Mucosa of gallbladder (tissue), 1 donor: ENCODE measurements around the gene CIAPIN1. TPM values are rescaled to one million over a fixed set of nuclear protein-coding genes. Genes with fewer than 3 reads are reported as not detected.
"Not testable (repeated sequence)": the region's sequence is repeated elsewhere in the genome, so short reads cannot be mapped to it uniquely, and the experiment has no call there.

Source experiments
- DNase-seq: peaks from one replicate; pipeline ENCODE4 v3.0.0-alpha.2; 2020; ENCODE audit warnings: low spot score
- total RNA-seq: library from RNA; stranded (reverse); gene quantifications from one replicate; pipeline ENCODE4 v1.2.1, GENCODE V29; 2021
- donor health status: DM: no; HTN: no; CAD: no.

The CIAPIN1 gene
- total RNA-seq, 1 donor from 2014 or later, result 45.4 TPM

DNA sequence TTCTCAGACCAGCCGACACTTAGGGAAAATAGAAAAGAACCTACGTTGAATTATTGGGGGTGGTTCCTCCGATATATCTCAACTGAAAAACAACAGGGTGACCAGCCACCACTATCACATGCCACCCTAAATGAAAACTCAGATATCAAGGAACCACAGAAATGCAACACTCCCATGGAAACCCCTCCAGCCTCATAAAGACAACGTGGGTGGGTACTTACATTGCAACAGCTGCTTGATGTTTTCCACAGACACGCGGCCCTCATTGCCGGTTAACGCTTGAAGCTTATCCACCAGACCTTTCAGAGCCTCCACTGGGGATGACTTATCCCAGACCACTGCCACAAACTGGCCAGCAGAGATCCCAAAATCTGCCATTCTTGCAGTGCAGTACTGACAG is 6.6 kb downstream of the CIAPIN1 start:
- not testable (repeated sequence) for DNase-seq

DNA sequence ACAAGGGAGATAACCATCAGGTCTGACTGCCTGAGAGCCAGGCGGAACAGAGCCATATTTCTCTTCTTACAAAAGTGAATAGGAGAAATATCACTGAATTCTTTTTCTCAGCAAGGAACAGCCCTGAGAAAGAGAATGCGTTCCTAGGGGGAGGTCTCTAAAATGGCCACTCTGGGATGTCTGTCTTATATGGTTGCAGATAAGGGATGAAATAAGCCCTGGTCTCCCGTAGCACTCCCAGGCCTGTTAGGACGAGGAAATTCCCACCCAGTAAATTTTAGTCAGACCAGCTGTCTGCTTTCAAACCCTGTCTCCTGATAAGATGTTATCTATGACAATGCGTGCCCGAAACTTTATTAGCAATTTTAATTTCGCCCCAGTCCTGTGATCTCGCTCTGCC is 7.2 kb downstream of the CIAPIN1 start:
- DNase-seq, result not testable (repeated sequence)

DNA sequence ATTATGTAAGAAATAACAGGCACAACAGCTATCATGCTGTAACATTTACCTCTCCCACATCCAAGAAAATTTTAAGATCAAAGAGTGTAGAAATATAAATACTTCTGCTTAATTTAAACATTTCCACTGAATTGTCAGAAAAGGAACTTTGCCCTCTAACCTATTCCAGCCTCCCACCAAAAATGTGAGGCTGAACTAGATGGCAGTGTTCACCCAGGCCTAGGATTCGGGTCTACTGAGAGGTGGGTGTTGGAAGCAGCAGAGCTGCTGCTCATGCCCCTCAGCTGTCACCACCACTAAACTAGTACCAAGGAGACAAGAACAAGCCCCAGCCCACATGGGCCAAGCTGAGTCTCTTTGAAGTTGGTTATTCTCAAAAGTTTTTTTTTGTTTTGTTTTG is 11.3 kb downstream of the CIAPIN1 start:
- no peak for DNase-seq

DNA sequence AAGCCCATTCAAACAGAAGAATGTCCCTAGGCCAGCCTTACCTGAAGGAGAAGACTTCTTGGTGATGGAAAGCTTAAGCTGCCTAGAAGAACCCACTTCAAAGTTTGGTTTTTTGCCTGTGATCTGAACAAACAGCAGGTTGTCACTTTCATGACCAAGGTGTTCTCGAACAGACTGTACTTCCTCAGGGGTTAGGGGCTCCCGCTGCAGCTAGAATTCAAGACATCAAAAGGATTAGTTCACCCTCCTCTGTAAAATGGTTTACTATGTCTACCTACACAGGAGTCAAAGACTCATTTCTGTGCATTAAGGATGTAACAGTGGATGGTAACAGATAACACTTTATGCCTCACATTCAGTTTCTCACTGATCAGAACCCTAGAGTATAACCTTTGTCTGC is 13.2 kb downstream of the CIAPIN1 start:
- DNase-seq, result no peak

DNA sequence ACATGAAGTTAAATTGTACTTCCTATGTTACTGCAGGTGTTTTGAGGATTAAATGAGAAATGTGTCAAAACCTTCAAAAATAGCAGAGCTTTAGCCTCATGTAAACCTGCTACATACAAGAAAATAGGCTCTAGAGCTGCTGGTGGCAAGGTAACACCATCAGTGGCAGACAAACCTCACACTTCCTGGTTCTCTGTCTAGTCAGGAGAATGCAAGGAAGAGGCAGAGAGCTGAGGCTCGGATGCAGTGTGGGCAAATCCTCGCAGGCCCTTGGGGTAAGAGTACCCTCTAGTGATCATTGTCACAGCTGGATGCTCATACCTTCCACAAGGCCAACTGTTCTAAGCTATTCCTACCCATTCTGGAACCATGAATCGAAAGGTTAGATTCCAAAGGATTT is 14.2 kb downstream of the CIAPIN1 start:
- no peak for DNase-seq

DNA sequence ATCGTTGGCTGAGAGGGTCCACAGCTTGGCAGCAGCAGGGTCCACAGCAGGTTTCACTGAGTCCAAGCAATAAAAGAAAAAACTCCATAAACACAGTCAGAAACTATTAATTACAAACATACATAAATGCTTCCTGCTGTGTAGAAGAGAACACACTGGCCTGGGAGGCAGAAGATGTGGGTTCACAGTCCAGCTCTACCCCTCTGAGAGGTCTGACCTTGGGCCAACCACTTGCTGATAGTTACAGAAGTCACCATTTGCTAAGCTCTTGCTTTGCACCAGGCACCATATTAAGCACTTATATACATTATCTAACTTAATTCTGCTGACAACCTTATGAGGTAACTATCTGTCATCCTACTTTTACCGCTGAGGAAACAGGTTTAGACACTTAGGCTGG is 14.7 kb downstream of the CIAPIN1 start:
- DNase-seq, result peak; percentile 44

DNA sequence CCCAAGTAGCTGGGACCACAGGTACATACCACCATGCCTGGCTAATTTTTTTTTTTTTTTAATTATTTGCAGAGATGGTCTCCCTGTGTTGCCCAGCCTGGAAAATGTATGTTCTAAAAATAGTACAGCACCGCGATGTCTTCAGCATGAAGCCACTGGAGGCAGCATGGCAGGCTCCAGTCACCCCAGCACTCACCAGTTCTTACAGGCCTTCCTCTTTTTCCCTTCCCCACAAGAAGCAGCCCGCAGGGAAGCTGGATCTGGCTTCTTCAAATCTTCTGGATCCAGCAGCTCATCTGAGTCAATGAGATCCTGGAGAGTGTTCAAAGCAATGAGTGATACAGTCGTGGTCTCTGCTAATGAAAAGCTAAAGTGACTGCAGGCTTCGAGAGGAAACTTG is 16.2 kb downstream of the CIAPIN1 start:
- DNase-seq, result no peak

DNA sequence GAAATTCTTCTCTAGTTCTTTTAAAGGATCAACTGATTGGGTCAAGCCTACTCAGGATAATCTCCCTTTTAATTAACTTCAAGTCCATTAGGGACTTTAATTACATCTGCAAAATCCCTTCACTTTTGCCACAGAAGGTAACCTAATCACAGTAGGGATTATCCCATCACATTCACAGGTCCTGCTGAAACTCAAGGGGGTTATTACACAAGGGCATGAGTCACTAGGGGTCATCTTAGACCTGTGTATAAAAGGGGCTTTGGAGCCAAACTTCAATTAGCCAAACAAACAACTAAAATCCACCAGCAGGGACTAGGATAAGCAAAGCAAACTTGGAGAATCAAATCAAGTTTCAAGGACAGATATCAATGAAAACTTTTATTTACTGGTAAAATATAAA is 19.4 kb downstream of the CIAPIN1 start:
- no peak for DNase-seq

DNA sequence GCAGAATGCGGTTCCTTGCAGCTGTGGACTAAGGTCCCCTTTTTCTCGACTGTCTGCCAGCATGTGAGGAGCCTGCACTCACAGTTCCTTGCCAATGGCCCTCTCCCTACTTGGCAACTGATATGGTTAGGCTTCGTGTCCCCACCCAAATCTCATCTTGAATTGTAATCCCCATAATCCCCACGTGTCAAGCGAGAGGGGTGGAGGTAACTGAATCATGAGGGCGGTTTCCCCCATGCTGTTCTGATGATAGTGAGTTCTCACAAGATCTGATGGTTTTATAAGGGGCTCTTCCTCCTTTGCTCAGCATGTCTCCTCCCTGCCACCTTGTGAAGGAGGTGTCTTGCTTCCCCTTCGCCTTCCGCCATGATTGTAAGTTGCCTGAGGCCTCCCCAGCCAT is 19.9 kb downstream of the CIAPIN1 start:
- DNase-seq, result no peak

DNA sequence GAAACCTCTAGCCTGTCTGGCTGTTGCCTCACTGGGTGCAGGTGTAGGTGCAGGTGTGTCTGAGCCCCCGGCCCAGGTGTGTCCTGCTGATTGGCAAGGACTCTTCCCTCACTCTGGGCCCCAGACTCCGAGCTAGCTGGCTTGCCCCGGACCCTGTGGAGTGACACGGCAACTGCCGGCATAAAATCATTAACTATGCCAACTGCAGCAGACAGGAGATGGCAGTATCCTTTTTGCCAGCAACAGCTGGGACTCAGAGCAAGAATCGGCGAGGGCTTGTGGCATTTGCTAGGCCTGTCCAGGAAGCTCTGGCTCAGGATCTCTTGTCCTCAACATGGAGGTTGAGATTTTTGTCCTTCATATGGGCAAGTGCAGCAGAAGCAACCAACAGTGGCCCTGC is 20.8 kb downstream of the CIAPIN1 start:
- DNase-seq, result no peak

DNA sequence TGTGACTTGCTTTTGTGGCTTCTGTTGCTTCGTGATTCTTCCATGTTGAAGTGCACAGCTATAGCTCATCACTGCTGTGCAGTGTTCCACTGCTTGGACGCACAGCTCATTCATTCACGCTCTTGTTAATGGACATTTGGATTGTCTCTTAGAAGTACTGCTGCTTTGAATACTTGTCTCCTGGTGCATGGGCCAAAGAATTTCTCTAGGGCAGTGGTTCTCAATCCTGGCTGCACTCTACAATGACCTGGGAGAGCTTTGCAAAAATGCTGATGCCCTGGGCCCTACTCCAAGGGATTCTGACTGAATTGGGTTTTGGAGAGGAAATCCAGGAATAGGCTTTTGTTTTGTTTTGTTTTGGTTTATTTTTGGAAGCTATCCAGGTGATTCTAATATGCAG is 22.6 kb downstream of the CIAPIN1 start:
- DNase-seq, result no peak

DNA sequence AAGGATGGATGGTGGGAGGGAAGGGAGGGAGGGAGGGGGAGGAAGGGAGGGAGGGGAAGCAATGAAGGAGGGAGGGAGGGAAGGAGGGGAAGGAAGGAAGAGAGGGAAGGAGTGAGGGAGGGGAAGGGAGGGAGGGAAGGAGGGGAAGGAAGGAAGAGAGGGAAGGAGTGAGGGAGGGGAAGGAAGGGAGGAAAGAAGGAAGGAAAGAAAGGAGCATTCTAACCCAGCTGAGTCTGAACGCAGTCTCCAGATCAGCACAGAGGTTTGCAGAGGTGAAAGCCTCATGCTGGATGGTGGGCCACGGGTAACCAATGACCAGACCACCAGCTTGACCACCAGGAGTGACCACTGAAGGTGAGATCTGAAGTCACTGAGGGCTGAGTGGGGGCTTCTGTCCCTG is 24.0 kb downstream of the CIAPIN1 start:
- DNase-seq, result no peak

DNA sequence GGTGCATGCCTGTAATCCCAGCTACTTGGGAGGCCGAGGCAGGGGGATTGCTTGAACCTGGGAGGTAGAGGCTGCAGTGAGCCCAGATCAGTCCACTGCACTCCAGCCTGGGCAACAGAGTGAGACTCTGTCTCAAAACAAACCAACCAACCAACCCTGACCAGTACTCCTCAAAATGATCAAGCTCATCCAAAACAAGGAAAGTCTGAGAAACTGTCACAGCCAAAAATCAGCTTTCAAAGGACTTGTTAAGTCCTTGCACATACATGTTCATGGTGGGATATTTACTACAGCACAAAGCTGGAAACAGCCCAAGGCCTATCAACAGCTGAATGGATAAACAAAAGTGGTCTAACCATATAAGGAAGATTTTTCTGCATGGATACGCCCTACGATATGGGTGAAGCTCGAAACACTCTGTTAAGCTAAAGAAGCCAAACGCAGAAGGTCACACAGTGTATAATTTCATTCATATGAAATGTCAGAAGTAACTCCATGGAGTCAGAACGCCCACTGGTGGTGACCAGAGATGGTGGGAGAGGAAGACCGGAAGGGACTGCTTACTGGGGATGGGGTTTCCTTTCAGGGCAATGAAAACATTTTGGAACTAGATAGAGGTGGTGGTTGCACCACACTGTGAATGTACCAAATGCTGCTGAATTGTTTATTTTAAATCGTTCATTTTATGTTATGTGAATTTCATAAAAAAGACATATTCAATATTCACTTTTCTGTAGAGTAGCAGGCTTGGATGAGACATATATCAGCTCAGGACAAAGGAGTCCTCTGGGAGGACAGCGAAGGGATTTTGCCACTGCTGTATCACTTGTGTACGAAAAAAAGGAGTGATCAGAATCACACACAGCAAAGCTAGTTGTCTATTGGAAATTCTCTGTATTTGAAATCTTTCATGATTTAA is 24.9 kb downstream of the CIAPIN1 start:
- peak; percentile 50 for DNase-seq

DNA sequence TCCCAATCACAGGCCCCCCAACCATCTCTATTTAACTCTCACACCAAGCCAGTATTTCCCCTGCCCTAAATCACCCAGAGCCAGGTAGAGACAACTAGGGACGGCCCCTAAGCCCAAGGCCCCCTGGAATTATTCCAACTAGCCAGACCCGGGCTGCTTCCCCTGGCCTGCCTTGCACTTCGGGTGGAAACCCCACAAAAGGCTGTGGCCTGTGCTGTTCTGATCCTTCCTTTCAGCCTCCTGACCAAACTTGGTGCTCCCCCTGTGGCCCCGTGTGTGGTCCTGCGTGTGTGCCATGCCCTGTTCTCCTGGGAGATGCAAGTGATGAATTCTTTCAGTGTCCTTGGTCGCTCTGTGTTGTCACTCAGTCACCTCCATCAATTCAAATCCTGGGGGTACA is 27.7 kb downstream of the CIAPIN1 start:
- no peak for DNase-seq

DNA sequence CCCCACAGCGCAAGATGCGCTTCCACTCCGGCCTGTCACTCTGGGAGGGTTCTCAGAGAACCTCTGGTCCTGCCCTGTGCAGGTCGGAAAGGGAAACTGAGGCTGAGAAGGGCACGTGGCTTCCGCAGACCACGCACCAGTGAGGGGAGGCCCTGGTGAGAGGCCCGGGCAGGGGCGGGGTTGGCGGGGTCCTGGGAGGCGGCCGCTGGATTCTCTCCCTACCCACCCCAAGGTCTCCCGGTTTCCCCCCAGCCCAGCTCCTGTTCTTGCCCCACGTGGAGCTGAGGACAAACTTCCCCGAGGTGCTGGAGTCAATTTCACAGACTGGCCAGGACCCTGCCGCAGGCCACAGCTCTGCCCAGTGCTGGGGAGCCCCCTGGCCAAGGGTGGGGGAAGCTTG is 31.1 kb downstream of the CIAPIN1 start:
- DNase-seq, result no peak

DNA sequence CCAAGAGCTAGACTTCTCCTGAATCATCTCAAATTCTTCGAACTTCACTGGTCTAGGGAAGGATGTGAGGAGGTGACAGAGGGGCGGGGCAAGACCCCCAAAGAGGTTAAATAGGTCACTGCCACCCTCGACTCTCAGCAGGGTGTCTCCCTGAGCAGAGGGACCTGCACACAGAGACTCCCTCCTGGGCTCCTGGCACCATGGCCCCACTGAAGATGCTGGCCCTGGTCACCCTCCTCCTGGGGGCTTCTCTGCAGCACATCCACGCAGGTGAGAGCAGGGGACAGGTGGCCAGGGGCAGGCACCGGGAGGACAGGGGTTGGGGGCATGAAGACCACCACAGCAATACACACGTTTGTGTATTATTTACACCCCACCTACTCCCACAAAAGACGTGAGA is 33.5 kb downstream of the CIAPIN1 start:
- DNase-seq, result no peak

DNA sequence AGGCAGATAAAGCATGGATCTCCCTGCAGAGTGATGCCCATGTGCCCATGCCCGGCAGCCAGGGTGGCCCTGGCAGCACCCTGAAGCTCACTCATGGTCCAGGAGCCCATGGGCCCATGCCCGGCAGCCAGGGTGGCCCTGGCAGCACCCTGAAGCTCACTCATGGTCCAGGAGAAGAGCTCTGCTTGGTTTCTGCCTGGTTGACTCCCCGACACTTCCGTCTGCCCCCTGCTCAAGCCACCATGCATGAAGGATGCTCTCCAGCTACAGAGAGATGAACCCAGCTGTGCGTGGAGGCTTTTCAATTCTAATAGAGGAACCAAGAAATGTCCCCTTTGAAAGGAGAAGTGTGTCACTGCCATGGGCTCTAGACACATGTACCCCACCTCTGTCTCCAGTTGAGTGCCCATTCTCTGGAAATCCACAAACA is 33.9 kb downstream of the CIAPIN1 start:
- DNase-seq, result no peak

DNA sequence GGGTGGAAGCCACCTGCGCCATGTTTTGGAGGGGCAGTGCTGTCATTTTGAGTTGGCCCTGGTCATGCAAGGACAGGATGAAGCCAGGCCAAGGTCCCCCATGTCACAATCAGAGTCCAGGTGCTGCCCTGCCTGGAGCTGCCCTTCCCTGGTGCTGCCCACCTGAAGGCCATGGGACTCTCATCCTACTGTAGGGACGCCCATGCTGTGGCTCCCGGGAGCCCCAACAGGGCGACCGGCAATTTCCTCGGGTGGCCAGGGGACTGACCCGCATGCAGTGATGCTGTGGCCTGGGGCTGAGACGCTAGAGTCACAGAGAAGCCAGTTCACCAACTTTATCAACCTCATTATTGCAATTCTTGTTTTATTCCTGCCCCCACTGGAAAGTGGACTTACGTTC is 34.6 kb downstream of the CIAPIN1 start:
- no peak for DNase-seq

DNA sequence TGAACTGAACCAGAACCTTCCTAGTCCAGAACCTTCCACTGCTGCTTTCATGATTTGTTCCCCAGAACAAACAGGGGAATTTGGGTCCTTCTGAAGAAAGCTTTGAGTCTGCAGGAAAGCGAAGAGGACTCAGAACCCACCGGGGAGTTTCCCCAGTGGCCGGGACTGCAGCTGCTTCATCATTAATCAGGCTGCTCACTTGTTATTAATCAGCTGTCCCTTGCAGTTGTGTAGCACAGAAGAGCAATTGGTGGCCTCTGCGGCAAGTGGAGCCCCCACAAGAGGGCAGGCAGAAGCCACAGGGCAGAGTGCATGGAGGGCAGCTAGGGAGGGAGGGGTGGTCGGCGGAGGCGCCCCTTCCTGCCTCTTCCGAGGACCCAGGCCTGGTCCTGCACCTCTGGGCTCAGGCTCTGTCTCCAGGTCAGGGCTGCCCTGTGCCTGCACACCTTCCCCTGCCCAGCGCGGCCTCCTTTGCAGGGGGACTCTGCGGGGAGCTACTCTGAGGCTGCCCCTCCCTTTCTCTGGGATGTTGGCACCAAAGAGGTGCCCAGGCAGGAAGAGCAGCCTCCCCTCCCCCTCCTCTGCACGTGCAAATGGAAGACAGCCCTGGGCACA is 35.7 kb downstream of the CIAPIN1 start:
- DNase-seq, result no peak

DNA sequence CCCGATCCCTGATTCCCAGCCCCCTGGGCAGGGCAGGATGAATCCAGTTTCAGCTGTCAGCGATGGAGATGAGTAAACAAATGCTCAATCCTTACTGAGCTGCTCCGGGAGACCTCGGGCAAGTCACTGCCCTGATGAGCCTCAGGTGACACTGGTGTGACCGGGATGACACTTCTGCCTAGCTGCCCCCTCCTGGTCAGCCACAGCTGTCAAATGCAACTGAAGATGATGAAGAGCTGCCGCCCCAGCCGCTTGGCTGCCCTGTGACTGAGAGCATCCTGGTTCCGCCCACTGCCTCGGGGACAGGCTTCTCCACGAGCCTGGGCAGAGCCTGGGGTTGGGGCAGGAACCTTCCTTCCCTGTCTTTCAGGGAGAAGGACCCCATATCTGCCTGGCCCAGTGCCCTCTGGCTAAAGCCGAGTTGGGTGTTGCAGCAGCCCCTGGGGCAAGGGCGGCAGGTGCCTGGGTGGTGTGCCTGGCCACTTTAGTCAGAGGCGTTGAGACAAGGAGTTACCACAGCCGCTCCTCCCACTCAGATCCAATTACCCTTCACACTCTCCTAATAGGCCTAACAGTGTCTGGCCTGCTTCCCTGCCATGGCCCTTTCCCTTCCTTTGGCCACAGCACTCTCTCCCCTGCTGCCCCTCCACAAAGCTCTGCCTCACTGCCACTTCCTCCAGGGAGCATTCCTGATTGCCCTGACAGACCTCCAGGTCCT is 37.2 kb downstream of the CIAPIN1 start:
- no peak for DNase-seq

DNA sequence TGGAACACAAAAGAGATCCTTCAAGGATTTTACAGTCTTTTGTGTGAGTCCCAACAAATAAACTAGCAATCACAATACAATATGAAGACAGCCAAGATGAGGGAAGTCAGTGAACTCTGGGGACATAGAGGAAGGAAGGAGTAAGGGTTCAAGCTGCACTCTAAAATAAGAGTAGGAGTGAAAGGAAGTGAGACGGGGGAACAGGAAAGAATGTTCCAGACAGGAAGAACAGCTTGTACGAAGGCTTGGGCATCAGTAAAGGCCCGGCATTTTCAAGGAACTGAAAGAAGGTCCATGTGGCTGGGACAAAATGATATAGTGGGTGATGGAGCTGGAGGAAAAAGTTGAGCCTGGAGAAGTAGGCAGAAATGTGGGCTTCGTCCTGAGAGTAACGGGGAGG is 38.1 kb downstream of the CIAPIN1 start:
- no peak for DNase-seq

DNA sequence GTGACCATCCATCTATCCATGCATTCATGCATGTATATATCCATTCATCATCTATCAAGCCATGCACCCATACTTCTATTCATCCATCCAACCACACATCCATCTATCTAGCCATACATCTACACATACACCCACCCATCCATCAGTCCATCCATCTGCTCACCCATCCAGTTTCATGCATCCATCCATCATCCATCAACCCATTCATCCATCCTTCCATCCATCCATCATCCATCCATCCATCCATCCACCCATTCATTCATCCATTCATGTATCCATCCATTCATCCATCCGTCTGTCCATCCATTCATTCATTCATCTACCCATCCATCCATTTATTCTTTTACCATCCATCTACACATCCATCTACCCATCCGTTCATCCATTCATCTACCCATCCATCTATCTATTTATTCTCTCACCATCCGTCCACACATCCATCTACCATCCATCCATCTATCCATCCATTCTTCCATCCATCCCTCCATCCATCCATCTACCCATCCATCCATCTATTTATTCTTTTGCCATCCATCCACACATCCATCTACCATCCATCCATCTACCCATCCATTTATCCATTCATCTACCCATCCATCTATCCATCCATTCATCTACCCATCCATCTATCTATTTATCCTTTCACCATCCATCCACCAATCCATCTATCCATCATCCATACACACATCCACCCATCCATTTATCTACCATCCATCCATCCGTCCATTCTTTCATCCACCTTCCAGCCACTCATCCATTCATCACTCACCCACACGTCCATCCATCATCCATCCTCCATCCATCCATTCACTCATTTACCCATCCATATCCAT is 39.4 kb downstream of the CIAPIN1 start:
- DNase-seq, result no peak
